Fibroblast of mammary gland (primary cell): Measurements from ENCODE around the gene LINC01488.

Experiments used
- DNase-seq: peaks from one replicate; pipeline ENCODE4 v3.0.0-alpha.2; 2010; ENCODE audit warnings: low read depth
- H3K4me3 ChIP-seq: 2 replicates; pipeline ENCODE4 v1.5.1; 2011; ENCODE audit warnings: low read depth, mild to moderate bottlenecking, low read length, moderate library complexity; ENCODE audit not compliant: control insufficient read depth
- TF ChIP-seq, protein P1 (sequence below): conservative IDR thresholded peaks from 2 replicates; pipeline ENCODE4 v1.5.1; 2011; ENCODE audit warnings: low read depth, low read length, inconsistent platforms; ENCODE audit not compliant: control insufficient read depth, insufficient read depth

LINC01488 gene

DNA sequence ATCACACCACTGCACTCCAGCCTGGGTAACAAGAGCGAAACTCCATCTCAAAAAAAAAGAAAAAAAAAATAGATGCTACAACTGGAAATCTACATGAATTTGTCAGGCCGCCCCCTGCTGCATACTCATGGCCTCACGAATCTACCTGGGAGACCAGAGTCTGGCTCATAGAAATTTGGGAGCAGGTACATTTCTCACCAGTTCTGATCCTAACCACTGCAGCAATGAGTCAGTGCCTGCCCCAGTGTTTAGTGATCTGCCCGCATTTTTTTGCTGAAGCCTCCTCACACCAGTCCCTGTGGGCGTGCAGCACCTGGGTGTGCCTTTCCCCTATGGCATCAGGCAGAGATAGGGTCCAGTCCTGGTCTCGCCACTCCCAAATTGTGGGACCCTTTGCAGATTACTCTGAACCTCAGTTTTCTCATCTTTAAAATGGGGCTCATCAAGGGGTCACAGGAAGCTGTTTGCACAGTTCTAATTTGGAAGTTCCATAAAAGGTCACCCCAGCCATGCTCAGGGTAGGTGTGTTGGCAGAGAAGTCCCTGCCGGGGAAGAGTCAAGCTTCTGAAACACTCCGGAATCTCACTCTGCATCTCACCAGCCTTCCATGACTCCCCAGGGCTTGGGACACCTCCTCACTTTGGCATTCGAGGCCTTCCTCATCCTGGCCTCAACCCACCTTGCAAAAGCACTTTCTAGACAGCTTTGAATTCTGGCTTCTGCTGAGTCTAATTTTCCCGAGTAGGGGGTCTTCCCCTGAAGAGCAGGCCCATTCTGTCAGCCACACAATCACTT lies 39.3 kb upstream of the LINC01488 start:
- no peak overlapping the region for H3K4me3 ChIP-seq
- peak; percentile 10 for DNase-seq
- TF ChIP-seq, protein P1, sequence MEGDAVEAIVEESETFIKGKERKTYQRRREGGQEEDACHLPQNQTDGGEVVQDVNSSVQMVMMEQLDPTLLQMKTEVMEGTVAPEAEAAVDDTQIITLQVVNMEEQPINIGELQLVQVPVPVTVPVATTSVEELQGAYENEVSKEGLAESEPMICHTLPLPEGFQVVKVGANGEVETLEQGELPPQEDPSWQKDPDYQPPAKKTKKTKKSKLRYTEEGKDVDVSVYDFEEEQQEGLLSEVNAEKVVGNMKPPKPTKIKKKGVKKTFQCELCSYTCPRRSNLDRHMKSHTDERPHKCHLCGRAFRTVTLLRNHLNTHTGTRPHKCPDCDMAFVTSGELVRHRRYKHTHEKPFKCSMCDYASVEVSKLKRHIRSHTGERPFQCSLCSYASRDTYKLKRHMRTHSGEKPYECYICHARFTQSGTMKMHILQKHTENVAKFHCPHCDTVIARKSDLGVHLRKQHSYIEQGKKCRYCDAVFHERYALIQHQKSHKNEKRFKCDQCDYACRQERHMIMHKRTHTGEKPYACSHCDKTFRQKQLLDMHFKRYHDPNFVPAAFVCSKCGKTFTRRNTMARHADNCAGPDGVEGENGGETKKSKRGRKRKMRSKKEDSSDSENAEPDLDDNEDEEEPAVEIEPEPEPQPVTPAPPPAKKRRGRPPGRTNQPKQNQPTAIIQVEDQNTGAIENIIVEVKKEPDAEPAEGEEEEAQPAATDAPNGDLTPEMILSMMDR, result peak; percentile 7

DNA sequence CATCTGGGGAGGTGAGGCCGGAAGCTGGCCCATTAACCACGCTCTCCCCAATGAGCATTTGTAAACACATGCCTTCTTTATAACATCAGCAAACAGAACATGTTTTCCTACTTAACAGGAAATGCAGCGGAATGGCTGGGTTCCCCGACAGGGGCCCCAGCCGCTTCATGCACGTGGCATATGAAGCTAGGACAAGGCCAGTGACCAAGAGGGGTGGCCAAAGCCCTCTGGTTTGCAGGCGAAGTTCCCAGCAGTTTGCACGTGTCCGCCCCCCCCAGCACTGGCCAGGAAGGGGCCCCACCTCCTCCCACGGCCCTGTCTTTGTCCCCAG lies 38.7 kb upstream of the LINC01488 start:
- peak; percentile 48 for DNase-seq
- TF ChIP-seq, protein P1, result no peak
- no peak overlapping the region for H3K4me3 ChIP-seq

DNA sequence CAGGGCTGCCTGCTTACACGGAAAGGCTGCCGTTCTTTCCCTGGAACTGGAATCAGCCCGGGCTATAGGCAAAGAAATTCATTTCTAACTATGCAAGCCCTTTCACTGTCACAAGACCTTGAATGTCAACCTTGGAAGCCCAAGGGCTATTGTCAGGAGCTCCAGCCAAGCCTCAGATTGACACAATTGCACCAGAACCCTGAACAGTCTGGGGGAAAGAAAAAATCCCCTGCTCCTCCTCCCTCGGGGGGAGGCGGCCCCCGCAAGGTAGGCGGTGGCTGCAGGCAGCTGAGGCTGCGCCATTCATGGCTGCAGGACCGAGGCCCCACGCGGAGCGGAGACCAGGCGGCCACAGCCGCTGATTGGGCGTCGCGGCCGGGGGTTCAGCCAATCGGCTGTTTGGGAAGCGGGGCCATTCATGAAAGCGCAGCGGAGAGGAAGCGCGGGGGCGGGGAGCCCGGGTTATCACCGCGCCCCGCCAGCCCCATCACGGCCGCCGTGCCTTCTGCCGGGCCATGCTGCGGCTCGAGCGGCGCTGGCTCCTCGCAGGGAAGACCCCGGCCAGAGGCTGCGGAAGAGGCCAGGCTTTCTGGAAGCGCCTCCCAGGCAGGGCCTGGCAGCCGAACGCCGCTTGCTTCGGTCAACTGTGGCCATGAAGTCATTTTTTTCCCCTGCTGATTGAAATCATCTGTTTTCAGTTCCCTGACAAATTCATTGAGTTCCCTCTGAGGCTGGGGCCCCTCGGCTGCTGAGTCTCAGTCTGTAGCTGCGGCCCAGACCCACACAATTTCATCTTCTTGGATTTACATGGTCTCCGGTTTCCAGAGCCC lies 38.1 kb upstream of the LINC01488 start:
- H3K4me3 ChIP-seq, result peak overlapping the region; percentile 29
- TF ChIP-seq, protein P1, result no peak
- DNase-seq, result peak; percentile 91

DNA sequence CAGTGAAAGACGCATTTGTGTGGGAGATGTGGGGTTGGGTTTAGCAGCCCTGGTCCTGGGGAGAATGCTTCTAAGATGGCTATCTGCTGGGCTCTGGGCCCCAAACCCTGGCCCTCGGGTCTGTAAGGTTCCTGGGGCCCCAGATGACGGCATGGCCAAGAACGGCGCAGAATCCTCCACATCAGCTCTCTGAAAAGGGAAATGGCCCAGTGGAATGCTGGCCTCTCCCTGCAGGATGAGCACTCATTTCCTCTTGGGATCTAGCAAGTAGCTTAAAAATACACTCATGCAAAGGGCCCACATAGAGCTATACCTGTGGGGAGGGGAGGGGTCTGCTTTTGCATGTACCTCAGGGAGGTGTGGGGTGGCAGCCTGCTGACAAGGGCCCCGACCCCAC lies 37.5 kb upstream of the LINC01488 start:
- TF ChIP-seq, protein P1, result no peak
- H3K4me3 ChIP-seq, result peak overlapping the region; percentile 29
- DNase-seq, result peak; percentile 62

DNA sequence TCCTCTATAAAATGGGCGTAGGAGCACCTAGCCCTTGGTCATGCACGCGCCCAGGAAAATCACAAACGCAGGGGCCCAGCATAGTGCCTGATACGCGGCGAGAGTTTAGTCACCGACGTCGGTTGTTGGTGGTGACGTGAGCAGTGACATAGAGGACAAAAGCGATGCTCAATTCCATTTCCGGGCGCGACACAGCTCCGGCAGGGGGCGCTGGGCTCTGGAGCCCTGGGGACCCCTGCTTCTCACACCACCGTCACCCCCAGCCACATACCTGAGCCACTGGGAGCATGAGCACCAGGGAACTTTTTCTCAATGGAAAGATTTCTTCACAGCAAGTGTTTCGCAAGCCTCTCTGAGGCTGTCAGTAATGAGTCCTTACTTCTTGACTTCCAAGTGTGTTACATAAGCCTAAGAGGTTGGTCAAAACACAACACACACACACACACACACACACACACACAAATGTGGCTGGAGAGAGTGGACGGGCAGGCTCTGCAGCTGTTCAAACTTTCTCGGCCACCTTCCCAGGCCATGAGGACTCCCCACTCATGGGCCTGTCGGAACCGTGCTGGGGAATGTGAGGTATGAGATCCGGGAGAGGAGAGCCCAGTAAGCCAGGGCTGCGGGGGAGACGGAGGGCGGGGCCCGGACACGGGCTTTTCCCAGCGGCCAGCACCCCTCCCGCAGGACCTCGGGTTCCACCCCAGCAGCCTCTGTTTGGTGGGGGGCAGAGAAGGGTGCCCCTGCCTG lies 36.9 kb upstream of the LINC01488 start:
- H3K4me3 ChIP-seq, result peak overlapping the region; percentile 12
- DNase-seq, result peak; percentile 93
- TF ChIP-seq, protein P1, result peak; percentile 44

DNA sequence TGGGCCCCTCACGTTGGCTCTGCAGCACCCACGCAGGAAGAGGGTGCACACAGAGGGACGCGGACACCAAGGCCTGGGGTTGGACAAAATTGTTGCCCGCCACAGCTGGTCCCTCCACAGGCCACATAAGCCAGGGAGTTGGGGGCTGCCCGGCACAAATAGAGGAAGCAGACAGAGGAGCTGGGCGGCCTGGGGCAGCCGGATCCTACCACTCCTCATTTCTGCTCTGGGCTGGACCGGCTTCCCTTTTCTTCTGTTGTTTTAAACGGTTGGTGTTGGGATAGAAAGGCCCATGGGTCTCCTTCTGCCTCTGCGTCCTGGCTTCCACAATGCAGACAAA lies 36.4 kb upstream of the LINC01488 start:
- DNase-seq, result no peak
- TF ChIP-seq, protein P1, result no peak

More for the DNA sequence above, 36.4 kb upstream of the LINC01488 start:
- no peak overlapping the region for H3K4me3 ChIP-seq
